Measurements from ENCODE around the gene OR10H1. TPM values are rescaled to one million over a fixed set of nuclear protein-coding genes. Genes with fewer than 3 reads are reported as not detected.
"Not testable (repeated sequence)": the region's sequence is repeated elsewhere in the genome, so short reads cannot be mapped to it uniquely, and the experiment has no call there.

Gene OR10H1
- polyA plus RNA-seq, 3 donors, result not detected

DNA sequence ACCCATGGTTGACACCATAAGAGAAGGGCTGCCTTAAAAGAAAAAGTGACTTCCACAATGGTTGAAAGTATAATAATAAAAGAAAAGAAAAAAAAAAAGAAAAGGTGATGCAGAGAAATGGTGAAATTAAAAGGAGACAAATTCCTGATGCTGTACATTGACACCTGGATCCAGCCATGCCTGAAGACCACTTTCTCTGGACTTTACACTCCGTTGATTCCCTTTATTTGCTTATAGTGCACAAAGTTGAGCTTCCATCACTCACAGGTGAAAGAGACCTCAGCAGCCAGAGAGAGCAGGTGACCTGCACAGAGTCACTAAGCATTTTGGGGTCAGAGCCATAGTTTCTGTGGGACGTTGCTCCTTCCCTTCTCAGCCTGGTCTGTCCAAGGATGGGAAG lies 40.2 kb downstream of the OR10H1 start:
- peaks cover 0 to 2% of the 10 kb centered on the region in 2 donors for H3K27me3 ChIP-seq (ENCODE audit: control insufficient read depth in 2 of 2, insufficient read depth in 2 of 2, low read length in 2 of 2)
- no peaks in the 10 kb centered on the region for H3K9me3 ChIP-seq (replicated peaks in 1 of 2; ENCODE audit: control insufficient read depth in 1 of 2, insufficient read depth in 1 of 2, low read length in 2 of 2)
- no peak overlapping the region for H3K4me3 ChIP-seq (replicated peaks in 1 of 3; ENCODE audit: low read depth in 2 of 3, low read length in 3 of 3)
- Mint-ChIP-seq H3K4me1 (no peaks in the 10 kb centered on the region), H3K27ac (no peak overlapping the region), H3K27me3 (ENCODE audit: low read depth in 3 of 3) (peaks cover 7 to 9% (median 7%) of the 10 kb centered on the region in 3 donors), H3K9me3 (peaks cover 0 to 2% (median 0%) of the 10 kb centered on the region in 7 donors), H3K4me3 (no peak overlapping the region), H3K36me3 (no peaks in the 10 kb centered on the region)
- TF ChIP-seq, protein P1, sequence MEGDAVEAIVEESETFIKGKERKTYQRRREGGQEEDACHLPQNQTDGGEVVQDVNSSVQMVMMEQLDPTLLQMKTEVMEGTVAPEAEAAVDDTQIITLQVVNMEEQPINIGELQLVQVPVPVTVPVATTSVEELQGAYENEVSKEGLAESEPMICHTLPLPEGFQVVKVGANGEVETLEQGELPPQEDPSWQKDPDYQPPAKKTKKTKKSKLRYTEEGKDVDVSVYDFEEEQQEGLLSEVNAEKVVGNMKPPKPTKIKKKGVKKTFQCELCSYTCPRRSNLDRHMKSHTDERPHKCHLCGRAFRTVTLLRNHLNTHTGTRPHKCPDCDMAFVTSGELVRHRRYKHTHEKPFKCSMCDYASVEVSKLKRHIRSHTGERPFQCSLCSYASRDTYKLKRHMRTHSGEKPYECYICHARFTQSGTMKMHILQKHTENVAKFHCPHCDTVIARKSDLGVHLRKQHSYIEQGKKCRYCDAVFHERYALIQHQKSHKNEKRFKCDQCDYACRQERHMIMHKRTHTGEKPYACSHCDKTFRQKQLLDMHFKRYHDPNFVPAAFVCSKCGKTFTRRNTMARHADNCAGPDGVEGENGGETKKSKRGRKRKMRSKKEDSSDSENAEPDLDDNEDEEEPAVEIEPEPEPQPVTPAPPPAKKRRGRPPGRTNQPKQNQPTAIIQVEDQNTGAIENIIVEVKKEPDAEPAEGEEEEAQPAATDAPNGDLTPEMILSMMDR (IDR thresholded peaks at IDR 0.05), result no peak
- 53% methylated on average over 2 of the region's 2 CpGs for WGBS (ENCODE audit: insufficient coverage)
- no peaks in the 10 kb centered on the region for H4K20me1 ChIP-seq (ENCODE audit: insufficient read depth, low read length)
- H2AFZ ChIP-seq (ENCODE audit: insufficient read depth, low read depth, low read length, poor library complexity, severe bottlenecking), result no peak overlapping the region
- no peaks in the 10 kb centered on the region for H3K79me2 ChIP-seq (ENCODE audit: insufficient read depth, low read length)
- no peak overlapping the region for H3K27ac ChIP-seq (ENCODE audit: low read depth in 1 of 2, low read length in 2 of 2)
- intact Hi-C loops (cut with micrococcal nuclease), result no loop called here
- H3K9ac ChIP-seq (ENCODE audit: insufficient read depth, low read length, poor library complexity, severe bottlenecking), result no peak overlapping the region
- H3K36me3 ChIP-seq (replicated peaks in 1 of 2; ENCODE audit: control insufficient read depth in 1 of 2, insufficient read depth in 2 of 2, low read length in 2 of 2), result no peaks in the 10 kb centered on the region
- H3K4me2 ChIP-seq (replicated peaks; ENCODE audit: extremely low read depth, low read length, poor library complexity, severe bottlenecking), result no peak overlapping the region
- no peaks in the 10 kb centered on the region for H3K4me1 ChIP-seq (ENCODE audit: control insufficient read depth in 1 of 2, insufficient read depth in 2 of 2, low read length in 2 of 2)
- no peak for DNase-seq

DNA sequence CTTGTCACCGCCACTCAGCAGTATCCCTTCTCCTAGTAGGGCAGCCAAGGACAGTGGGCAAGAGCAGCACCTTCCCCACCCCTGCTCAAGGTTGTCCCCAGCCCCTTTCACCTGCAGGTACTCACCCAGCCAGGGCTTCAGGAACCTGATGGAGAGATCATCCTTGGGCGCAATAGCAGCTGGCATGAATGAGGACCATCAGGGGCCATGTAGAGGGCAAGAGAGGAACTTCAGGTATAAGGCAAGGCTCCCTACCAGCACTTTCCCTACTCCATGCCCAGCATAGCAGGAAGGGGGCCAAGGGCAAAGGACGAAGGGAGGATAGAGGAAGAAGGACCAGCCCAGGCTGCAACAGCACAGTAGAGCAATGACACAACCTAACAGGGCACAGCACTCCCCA lies 41.3 kb downstream of the OR10H1 start:
- H4K20me1 ChIP-seq (ENCODE audit: insufficient read depth, low read length); H3K36me3 Mint-ChIP-seq; intact Hi-C loops (cut with micrococcal nuclease); DNase-seq; H3K4me1 ChIP-seq (ENCODE audit: control insufficient read depth in 1 of 2, insufficient read depth in 2 of 2, low read length in 2 of 2); H3K36me3 ChIP-seq (replicated peaks in 1 of 2; ENCODE audit: control insufficient read depth in 1 of 2, insufficient read depth in 2 of 2, low read length in 2 of 2); H3K9me3 ChIP-seq (replicated peaks in 1 of 2; ENCODE audit: control insufficient read depth in 1 of 2, insufficient read depth in 1 of 2, low read length in 2 of 2); H3K79me2 ChIP-seq (ENCODE audit: insufficient read depth, low read length); H3K4me1 Mint-ChIP-seq; H3K9me3 Mint-ChIP-seq; H3K9ac ChIP-seq (ENCODE audit: insufficient read depth, low read length, poor library complexity, severe bottlenecking); H3K4me2 ChIP-seq (replicated peaks; ENCODE audit: extremely low read depth, low read length, poor library complexity, severe bottlenecking); H3K4me3 Mint-ChIP-seq; H2AFZ ChIP-seq (ENCODE audit: insufficient read depth, low read depth, low read length, poor library complexity, severe bottlenecking); H3K27me3 ChIP-seq (ENCODE audit: control insufficient read depth in 2 of 2, insufficient read depth in 2 of 2, low read length in 2 of 2); H3K27ac ChIP-seq (ENCODE audit: low read depth in 1 of 2, low read length in 2 of 2); H3K4me3 ChIP-seq (replicated peaks in 1 of 3; ENCODE audit: low read depth in 2 of 3, low read length in 3 of 3); H3K27me3 Mint-ChIP-seq (ENCODE audit: low read depth in 3 of 3); H3K27ac Mint-ChIP-seq: not testable (repeated sequence)
- no CpG with 5 or more reads among the region's 3 CpGs for WGBS (ENCODE audit: insufficient coverage)
